NCI-H526 (cell line): ENCODE measurements around the gene YRDC.
A peak's percentile ranks its signal among the peaks of the same experiment; 100 is the strongest.
"Not testable (repeated sequence)": the region's sequence is repeated elsewhere in the genome, so short reads cannot be mapped to it uniquely, and the experiment has no call there.

Source experiments
- DNase-seq, 2 experiments: peaks; one replicate each; lab custom pipeline; 2025; lab: John Stamatoyannopoulos, UW

The YRDC gene

DNA sequence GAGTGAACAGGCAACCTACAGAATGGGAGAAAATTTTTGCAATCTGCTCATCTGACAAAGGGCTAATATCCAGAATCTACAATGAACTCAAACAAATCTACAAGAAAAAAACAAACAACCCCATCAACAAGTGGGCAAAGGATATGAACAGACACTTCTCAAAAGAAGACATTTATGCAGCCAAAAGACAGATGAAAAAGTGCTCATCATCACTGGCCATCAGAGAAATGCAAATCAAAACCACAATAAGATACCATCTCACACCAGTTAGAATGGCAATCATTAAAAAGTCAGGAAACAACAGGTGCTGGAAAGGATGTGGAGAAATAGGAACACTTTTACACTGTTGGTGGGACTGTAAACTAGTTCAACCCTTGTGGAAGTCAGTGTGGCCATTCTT lies 36.6 kb downstream of the YRDC start:
- DNase-seq: not testable (repeated sequence)

- DNase-seq: no peak
Measured at GRCh38 chr1:37767488-37767887, 40.5 kb downstream of the YRDC start.

DNA sequence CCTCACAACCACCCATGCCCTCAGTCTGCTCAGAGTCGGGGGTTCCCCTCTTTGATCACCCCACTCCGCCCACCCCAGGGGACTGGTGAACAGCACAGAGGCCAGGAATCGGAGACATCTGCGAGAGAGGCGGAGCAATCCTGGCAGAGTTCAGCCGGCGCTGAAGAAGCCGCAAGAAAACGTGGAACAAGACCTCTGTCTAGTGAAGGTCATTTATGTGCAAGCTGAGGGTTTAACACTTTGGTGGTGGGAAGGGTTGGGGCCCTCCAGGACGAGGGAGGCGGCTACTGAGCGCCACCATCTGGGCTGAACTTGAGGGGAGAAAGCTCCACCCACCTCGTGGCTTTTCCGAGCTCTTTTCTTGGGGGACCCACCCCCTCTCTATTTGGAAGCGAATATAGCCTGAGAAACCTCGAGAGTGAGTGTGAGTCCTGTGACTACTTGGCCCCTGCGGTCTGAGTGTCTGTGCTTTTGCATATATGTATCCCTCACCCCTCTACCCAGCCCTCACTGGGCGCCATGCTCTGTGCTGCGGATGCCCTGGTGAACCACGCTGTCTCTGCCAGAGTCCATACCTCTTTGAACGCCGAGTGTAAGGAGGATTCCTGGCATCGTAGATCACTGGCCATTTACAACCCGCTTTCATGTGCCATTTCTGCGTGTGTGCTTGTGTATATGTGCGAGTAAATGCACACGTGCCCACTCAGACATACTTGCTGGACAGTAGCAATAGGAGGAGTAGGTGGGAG lies 41.9 kb downstream of the YRDC start:
- DNase-seq: peak; percentile 80 to 93

DNA sequence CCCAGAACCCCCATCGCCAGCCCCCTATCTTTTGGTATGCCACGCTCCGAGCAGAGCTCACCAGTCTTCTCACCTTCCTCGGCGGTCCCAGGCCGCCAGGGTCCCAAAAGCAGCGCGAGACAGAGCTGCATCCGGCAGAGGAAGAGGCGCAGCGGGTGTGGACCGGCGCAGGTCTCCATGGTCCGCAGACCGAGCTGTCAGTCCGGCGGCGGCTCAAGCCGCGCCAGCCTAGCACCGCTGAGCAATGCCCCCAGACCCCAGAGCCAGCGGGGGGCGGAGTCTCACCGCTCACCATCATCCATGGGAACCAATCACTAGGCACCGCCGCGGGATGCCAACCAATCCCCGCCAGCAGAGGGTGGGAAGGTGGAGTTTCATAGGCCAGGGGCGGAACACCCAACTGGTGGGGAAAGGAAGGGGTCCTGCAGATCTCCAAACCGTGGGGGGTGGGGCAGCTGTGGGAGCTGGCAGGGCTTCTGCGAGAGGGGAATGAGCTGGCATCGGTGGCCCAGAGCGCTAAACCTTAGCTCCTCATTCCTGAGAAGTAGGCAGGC lies 43.0 kb downstream of the YRDC start, which contains the start of gene EPHA10:
Gene EPHA10 (minus strand): TSS at position 233 of the 554 bp plus-strand sequence. CDS start 54 bp downstream, at position 179.
- peak; percentile 92 to 99 for DNase-seq

DNA sequence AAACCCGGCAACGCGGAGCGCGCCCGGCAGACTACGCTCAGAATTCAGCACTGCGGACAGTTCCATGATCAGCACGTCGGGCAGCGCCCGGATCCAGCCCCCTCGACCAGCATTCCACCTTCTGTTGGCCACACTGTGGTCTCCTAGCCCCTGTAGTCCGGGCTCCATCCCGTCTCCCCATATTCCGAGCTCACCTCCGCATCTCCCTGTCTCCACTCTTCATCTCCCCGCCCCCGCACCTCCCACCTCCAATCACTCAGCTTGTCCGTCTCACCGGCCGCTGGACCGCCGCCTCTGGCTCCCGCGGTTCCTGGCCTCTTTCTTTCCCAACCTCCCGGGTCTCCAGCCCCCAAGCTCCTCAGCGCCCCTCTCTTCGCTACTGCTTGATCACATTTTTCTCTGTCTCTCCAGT lies 43.6 kb downstream of the YRDC start:
- DNase-seq: peak; percentile 35 to 83

- DNase-seq: peak in 1 of 2 experiments; percentile 58
Measured at GRCh38 chr1:37763791-37764413, 44.1 kb downstream of the YRDC start.

GRCh38 chr1:37762516-37762915 lies 45.5 kb downstream of the YRDC start:
- DNase-seq: no peak

DNA sequence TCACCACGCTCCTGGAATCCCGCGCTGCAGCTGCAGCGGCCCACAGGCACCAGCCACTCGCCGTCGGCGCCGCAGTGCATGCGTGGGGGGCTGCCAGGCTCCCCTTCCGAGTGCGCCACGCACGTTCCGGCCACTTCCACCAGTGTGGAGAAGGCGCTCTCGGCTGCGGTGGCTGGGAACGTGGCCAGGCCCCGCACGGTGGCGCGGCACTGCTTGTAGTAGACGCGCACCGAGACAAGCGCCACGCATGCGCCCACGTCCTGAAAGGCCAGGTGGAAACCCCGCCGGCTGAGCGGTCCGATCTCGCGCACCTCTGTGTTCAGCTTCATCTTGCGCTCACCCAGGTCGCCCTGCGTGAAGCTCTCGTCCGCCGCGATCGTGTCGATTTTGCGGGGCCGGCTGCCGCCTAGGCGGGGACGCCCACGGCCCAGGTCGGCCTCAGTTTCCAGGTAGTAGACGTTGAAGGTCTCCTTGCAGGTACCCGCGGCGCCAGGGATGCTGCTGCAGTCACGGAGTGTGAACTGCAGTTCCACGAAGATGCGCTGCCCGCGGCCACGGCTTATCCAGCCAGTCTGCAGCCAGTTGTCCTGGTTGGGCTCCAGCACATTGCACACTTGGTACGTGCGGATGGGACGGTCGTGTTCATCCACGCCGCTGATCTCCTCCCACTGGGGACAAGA lies 46.5 kb downstream of the YRDC start:
- no peak for DNase-seq

DNA sequence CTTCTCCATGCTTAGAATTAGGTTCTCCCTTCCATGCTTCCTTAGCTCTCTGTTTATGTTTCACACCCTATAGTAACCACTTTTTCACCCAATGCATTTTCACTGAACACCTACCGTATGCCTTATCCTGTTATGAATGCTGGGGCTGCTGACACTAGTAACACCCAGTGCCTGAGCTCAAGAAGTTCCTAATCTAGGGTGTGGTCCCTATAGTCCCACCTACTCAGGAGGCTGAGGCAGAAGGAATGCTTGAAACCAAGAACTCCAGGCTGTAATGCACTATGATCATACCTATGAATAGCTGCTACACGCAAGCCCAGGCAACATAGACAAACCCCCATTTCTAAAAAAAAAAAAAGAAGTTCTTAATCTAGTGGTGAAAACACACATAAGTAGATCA lies 48.6 kb downstream of the YRDC start:
- no peak for DNase-seq

- DNase-seq: no peak
Measured at GRCh38 chr1:37755951-37756560, 52.0 kb downstream of the YRDC start.

GRCh38 chr1:37755290-37755689 lies 52.7 kb downstream of the YRDC start:
- no peak for DNase-seq

- no peak for DNase-seq
Measured at GRCh38 chr1:37753473-37754321, 54.3 kb downstream of the YRDC start.
